Measurements from ENCODE around the gene TIAM1. TPM values are rescaled to one million over a fixed set of nuclear protein-coding genes. Genes with fewer than 3 reads are reported as not detected.

The TIAM1 gene
- total and polyA plus RNA-seq, 11 donors: 0.31 to 9.4 (median 1.1) TPM

DNA sequence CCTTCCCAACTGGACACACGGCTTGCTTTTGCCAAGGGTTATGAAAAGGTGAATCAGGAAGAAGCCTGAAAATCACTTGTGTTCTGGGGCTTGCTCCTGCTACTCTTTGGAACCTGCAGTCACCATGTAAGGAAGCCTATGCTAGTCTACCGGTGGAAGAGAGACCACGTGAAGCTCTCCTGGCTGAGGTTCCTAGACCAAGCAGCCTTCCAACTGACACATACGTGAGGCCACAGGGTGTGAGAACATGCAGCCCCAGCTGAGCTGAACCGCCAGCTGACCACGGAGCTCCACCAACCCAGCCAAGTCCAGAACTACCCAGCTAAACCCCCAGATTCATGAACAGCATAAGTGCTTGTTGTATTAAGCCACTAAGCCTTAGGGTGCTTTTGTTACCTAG, 233.0 kb downstream of the TIAM1 start:
- WGBS, 4 donors: 58 to 80% (median 75%) methylated on average over 6 of the region's 6 CpGs
- TF ChIP-seq, protein P1, sequence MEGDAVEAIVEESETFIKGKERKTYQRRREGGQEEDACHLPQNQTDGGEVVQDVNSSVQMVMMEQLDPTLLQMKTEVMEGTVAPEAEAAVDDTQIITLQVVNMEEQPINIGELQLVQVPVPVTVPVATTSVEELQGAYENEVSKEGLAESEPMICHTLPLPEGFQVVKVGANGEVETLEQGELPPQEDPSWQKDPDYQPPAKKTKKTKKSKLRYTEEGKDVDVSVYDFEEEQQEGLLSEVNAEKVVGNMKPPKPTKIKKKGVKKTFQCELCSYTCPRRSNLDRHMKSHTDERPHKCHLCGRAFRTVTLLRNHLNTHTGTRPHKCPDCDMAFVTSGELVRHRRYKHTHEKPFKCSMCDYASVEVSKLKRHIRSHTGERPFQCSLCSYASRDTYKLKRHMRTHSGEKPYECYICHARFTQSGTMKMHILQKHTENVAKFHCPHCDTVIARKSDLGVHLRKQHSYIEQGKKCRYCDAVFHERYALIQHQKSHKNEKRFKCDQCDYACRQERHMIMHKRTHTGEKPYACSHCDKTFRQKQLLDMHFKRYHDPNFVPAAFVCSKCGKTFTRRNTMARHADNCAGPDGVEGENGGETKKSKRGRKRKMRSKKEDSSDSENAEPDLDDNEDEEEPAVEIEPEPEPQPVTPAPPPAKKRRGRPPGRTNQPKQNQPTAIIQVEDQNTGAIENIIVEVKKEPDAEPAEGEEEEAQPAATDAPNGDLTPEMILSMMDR (IDR thresholded peaks at IDR 0.05): no peak
- TF ChIP-seq POLR2A (IDR thresholded peaks at IDR 0.05): no peak
- H3K36me3 ChIP-seq: no peaks in the 10 kb centered on the region
- no peak for DNase-seq
- H3K27me3 ChIP-seq: peaks cover 0 to 3% (median 0%) of the 10 kb centered on the region in 9 donors
- intact Hi-C loops (cut with DNase I): no loop called here
- no peak overlapping the region for H3K4me3 ChIP-seq
- peaks cover 0 to 21% (median 0%) of the 10 kb centered on the region in 12 donors for H3K4me1 ChIP-seq
- no peak for ATAC-seq
- no peaks in the 10 kb centered on the region for H3K9me3 ChIP-seq
- no peak overlapping the region for H3K27ac ChIP-seq

DNA sequence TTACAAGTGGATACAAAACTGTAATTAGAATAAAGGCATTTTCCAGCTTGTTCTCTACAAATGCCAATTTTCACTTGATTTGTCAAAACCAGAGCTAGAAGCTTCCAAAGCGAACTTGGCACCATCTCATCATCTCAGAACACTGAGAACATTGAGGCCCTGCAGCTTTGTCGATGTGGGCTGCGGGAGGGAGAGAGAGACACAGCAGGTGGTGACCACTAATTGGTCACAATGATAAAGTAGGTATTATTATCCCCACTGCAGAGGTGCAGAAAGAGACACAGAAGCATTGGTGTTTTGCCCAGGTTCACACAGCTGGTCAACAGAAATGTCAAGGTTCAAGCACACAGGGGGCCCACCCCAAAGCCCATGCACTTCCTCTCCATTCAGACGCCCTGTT, 233.6 kb downstream of the TIAM1 start:
- intact Hi-C loops (cut with DNase I): no loop called here
- WGBS, 4 donors: 59 to 70% (median 63%) methylated on average over 4 of the region's 4 CpGs
- Histone ChIP-seq H3K4me3 (no peak overlapping the region), H3K4me1 (peaks cover 0 to 21% (median 0%) of the 10 kb centered on the region in 12 donors), H3K27ac (no peak overlapping the region), H3K36me3 (no peaks in the 10 kb centered on the region), H3K9me3 (no peaks in the 10 kb centered on the region), H3K27me3 (peaks cover 0 to 3% (median 0%) of the 10 kb centered on the region in 9 donors)
- TF ChIP-seq, protein P1 (IDR thresholded peaks at IDR 0.05): no peak
- no peak for TF ChIP-seq POLR2A (IDR thresholded peaks at IDR 0.05)
- ATAC-seq (no peak), DNase-seq (no peak)

GRCh38 chr21:31107871-31108270, 236.2 kb downstream of the TIAM1 start:
- WGBS, 4 donors: 63 to 65% (median 64%) methylated on average over 1 of the region's 1 CpG
- no peak for DNase-seq
- peak in 1 of 4 donors; percentile 39 for ATAC-seq
- H3K4me1 ChIP-seq: peaks cover 0 to 34% (median 0%) of the 10 kb centered on the region in 12 donors
- intact Hi-C loops (cut with DNase I): loop anchor here in 1 of 10 donors (10.0 kb wide), 1 partner anchor 477 kb away; no protein-coding TSS in a partner anchor
- no peaks in the 10 kb centered on the region for H3K9me3 ChIP-seq
- H3K27me3 ChIP-seq: peaks cover 0 to 3% (median 0%) of the 10 kb centered on the region in 9 donors
- peak overlapping the region in 1 of 12 donors; percentile 72 for H3K27ac ChIP-seq
- TF ChIP-seq, protein P1 (IDR thresholded peaks at IDR 0.05): no peak
- no peak for TF ChIP-seq POLR2A (IDR thresholded peaks at IDR 0.05)
- no peaks in the 10 kb centered on the region for H3K36me3 ChIP-seq
- no peak overlapping the region for H3K4me3 ChIP-seq

- H3K9me3 ChIP-seq: no peaks in the 10 kb centered on the region
- ATAC-seq: no peak
- H3K36me3 ChIP-seq: no peaks in the 10 kb centered on the region
- intact Hi-C loops (cut with DNase I): loop anchor here in 1 of 10 donors (10.0 kb wide), 1 partner anchor 478 kb away; no protein-coding TSS in a partner anchor
- peaks cover 0 to 37% (median 0%) of the 10 kb centered on the region in 12 donors for H3K4me1 ChIP-seq
- 78 to 88% (median 85%) methylated on average over 4 of the region's 4 CpGs for WGBS, 4 donors
- H3K27ac ChIP-seq: peak overlapping the region in 2 of 12 donors; percentile 14 to 72
- H3K27me3 ChIP-seq: peaks cover 0 to 3% (median 0%) of the 10 kb centered on the region in 9 donors
- no peak for DNase-seq
- TF ChIP-seq, protein P1 (IDR thresholded peaks at IDR 0.05): no peak
- no peak for TF ChIP-seq POLR2A (IDR thresholded peaks at IDR 0.05)
- no peak overlapping the region for H3K4me3 ChIP-seq
Observed at GRCh38 chr21:31107176-31107785, 236.8 kb downstream of the TIAM1 start.

Measured in heart left ventricle (tissue), 16 donors.